ENCODE measurements around the gene PTPRK.
"Not testable (repeated sequence)": the region's sequence is repeated elsewhere in the genome, so short reads cannot be mapped to it uniquely, and the experiment has no call there.

PTPRK gene

DNA sequence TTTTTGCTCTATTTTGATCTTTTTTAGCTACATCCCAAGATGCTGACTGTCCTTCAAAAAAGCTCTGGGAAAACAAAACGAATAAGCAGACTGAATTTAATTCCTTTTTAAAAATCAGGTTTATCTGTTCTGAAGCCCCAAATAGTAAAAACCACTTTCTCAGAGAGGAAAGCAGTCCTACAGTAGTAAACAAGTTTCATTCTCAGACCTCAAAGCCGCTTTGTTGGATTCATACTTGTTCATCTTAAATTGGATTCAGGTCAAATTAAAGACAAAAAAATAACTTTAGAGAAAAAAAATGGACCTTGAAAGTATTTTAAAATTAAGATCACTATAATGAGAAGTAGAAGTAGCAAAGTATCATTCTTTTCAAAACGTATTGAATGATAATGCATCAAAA lies 523.5 kb downstream of the PTPRK start:
- H3K4me3 ChIP-seq (ENCODE audit: low read length) = no peak overlapping the region
- TF ChIP-seq ZNF274 (IDR thresholded peaks at IDR 0.05; ENCODE audit: low read depth, low read length) = no peak

DNA sequence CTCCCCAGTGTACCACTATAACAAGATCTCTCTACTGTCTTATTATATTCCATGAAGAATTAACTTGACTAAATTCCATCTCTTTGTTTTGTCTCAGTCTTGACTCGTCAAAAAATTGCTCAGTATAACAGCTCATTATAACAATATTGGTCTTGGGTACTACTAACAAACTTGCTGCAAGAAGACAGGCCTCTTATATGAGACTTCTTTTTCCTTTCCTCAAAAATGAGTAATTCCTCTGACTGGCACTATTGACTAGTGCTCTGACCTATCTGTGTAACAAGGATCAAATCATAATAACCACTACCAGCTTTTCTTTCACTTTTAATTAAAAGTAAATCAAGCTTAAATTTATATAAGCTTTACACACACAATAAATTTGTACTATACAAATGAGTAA lies 528.3 kb downstream of the PTPRK start:
- TF ChIP-seq ZNF274 (IDR thresholded peaks at IDR 0.05; ENCODE audit: low read depth, low read length) = no peak
- no peak overlapping the region for H3K4me3 ChIP-seq (ENCODE audit: low read length)

DNA sequence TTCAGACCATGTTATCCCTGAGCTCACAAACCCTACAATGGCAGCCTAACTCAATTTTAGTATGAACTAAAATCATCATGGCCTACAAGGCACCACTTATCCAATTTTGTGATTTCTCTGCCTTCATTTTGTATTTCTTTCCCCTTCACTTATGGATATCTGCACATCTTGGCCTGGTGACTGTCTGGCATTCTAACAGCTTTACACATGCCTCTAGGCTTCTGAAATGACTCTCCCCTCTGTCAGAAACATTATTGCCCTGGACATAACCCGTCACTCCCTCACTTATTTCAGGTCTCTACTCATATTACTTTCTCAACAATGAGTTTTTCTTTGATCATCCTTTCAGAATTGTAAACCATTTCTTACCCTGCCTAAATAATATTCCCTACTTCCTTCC lies 530.3 kb downstream of the PTPRK start:
- H3K4me3 ChIP-seq (ENCODE audit: low read length) = no peak overlapping the region
- TF ChIP-seq ZNF274 (IDR thresholded peaks at IDR 0.05; ENCODE audit: low read depth, low read length) = no peak

DNA sequence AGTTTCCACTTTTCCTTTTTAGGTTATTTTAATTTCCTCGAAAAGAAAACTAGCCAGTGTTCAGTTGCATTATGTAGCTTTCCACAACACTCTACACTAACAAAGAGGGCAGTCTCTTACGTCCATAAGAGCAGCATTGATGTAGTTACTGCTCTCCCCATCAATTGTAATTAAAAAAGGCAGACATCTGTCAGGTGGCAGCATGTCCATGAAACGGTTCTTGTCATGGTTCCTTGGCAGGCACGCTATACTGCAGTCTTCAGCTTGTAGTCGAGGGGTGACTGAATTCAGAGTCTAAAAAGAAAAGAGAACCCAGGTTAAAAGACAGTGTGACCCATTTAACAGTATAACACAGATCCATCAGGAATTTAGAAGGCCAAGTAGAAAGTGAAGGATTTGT lies 539.4 kb downstream of the PTPRK start:
- no peak overlapping the region for H3K4me3 ChIP-seq (ENCODE audit: low read length)
- no peak for TF ChIP-seq ZNF274 (IDR thresholded peaks at IDR 0.05; ENCODE audit: low read depth, low read length)

DNA sequence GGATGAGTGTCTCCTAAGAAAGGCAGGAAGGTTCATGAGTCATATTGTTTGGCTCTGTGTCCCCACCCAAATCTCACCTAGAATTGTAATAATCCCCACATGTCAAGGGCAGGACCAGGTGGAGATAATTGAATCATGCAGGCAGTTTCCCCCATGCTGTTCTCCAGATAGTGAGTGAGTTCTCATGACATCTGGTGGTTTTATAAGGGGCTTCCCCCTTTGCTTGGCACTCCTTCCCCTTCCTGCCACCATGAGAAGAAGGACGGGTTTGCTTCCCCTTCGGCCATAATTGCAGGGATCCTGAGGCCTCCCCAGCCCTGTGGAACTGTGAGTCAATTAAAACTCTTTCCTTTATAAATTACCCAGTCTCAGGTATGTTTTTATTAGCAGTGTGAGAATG lies 542.2 kb downstream of the PTPRK start:
- not testable (repeated sequence) for H3K4me3 ChIP-seq (ENCODE audit: low read length)

- TF ChIP-seq ZNF274 (IDR thresholded peaks at IDR 0.05; ENCODE audit: low read depth, low read length) = no peak
- no peak overlapping the region for H3K4me3 ChIP-seq (ENCODE audit: low read length)
Measured at GRCh38 chr6:127976796-127977195, 543.6 kb downstream of the PTPRK start.

GRCh38 chr6:127976111-127976510 lies 544.3 kb downstream of the PTPRK start:
- no peak for TF ChIP-seq ZNF274 (IDR thresholded peaks at IDR 0.05; ENCODE audit: low read depth, low read length)
- H3K4me3 ChIP-seq (ENCODE audit: low read length) = no peak overlapping the region

DNA sequence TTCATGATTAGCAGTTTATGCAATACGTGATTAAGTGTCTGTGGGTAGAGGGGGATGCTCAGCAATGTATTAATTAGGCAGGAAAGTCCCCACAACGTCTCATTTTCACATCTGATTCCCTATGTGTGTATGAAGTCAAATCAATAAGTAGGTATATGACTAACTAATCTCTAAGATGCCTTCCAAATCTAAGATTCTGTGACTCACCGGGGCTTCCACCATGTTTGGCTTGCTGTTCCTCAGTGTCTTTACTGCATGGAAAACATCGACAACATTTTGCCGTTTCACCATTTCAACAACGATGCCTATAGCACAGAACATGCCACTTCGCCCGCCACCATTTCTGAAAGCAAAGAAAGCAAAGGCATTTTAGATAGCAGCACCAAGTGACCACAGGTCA lies 547.6 kb downstream of the PTPRK start:
- H3K4me3 ChIP-seq (ENCODE audit: low read length) = no peak overlapping the region
- no peak for TF ChIP-seq ZNF274 (IDR thresholded peaks at IDR 0.05; ENCODE audit: low read depth, low read length)

DNA sequence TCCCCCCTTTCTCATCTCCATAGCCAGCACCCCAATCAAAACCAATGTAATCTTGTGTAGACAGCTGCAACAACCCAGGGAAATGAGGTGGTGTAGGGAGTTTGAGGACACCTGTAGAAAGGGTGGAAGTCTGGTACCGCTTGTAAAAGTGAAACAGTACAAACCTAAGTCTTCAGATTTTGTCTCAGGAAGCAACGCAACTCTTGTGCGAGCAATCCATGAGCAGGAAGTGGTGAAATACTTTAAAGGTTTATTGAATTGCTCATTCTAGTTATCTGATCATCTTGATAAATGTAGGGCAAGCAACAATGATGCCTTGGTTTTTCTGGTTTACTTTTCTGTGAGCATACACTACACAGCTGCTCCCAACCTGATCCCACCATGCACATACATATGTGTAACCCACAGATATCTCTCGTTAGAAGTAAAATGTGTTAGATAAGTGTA lies 548.4 kb downstream of the PTPRK start:
- H3K4me3 ChIP-seq (ENCODE audit: low read length) = no peak overlapping the region
- TF ChIP-seq ZNF274 (IDR thresholded peaks at IDR 0.05; ENCODE audit: low read depth, low read length) = no peak

- no peak overlapping the region for H3K4me3 ChIP-seq (ENCODE audit: low read length)
Measured at GRCh38 chr6:127971386-127971785, 549.0 kb downstream of the PTPRK start.

GRCh38 chr6:127969701-127970100 lies 550.7 kb downstream of the PTPRK start:
- H3K4me3 ChIP-seq (ENCODE audit: low read length) = no peak overlapping the region
- TF ChIP-seq ZNF274 (IDR thresholded peaks at IDR 0.05; ENCODE audit: low read depth, low read length) = no peak

More at GRCh38 chr6:127971386-127971785, 549.0 kb downstream of the PTPRK start:
- no peak for TF ChIP-seq ZNF274 (IDR thresholded peaks at IDR 0.05; ENCODE audit: low read depth, low read length)

GRCh38 chr6:127968394-127968793 lies 552.0 kb downstream of the PTPRK start:
- no peak for TF ChIP-seq ZNF274 (IDR thresholded peaks at IDR 0.05; ENCODE audit: low read depth, low read length)
- H3K4me3 ChIP-seq (ENCODE audit: low read length) = no peak overlapping the region

DNA sequence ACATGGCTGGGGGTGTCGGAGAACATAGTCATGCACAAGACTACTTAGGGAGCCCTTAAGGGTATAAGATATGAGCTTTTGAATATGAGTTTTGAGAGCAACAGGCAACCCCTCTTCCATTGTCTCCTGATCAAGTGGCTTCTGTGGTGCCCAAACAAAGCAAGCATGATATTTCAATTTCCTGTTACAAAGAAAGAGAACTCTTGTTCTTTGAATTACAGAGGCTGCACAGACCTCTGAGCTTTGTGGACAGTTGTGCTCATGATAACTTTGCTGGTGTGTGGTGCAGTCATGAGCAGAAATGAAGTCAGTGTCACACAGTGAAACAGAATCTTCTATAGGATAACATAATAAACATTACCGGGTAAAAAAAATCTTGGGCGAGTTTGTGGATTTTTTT lies 552.7 kb downstream of the PTPRK start:
- TF ChIP-seq ZNF274 (IDR thresholded peaks at IDR 0.05; ENCODE audit: low read depth, low read length) = no peak
- no peak overlapping the region for H3K4me3 ChIP-seq (ENCODE audit: low read length)

- H3K4me3 ChIP-seq (ENCODE audit: low read length) = no peak overlapping the region
- TF ChIP-seq ZNF274 (IDR thresholded peaks at IDR 0.05; ENCODE audit: low read depth, low read length) = no peak
Measured at GRCh38 chr6:127966616-127967015, 553.8 kb downstream of the PTPRK start.

- TF ChIP-seq ZNF274 (IDR thresholded peaks at IDR 0.05; ENCODE audit: low read depth, low read length) = no peak
Measured at GRCh38 chr6:127963495-127963894, 556.9 kb downstream of the PTPRK start.

DNA sequence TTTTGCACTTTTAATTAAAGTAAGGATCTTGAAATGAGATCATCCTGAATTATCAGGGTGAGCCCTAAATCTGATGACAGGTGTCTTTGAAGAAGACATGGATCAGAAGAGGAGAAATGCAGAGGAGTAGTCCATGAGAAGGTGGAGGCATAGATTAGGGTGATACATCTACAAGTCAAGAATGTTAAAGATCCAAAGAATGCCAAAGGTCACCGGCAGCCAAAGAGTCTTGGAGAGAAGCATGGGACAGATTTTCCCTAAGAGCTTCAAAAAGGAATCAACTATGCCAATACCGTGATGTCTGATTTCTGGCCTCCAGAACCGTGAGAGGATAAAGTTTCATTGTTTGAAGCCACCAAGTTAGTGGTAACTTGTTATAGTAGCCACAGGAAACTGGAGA lies 560.5 kb downstream of the PTPRK start:
- no peak for TF ChIP-seq ZNF274 (IDR thresholded peaks at IDR 0.05; ENCODE audit: low read depth, low read length)
- no peak overlapping the region for H3K4me3 ChIP-seq (ENCODE audit: low read length)

More at GRCh38 chr6:127963495-127963894, 556.9 kb downstream of the PTPRK start:
- H3K4me3 ChIP-seq (ENCODE audit: low read length) = no peak overlapping the region
